Upper lobe of left lung (tissue), 6 donors: ENCODE results near the gene ZBED1. TPM values are rescaled to one million over a fixed set of nuclear protein-coding genes. Genes with fewer than 3 reads are reported as not detected.
"Not testable (repeated sequence)": the region's sequence is repeated elsewhere in the genome, so short reads cannot be mapped to it uniquely, and the experiment has no call there.

ENCODE experiments used
- ATAC-seq, 2 donors: fragments of 200-7000 bp; cut with Tn5 transposase; one replicate each; pipeline ENCODE4 v1.9.1; 2022; ENCODE audit warnings: mild to moderate bottlenecking in 2 of 2, moderate library complexity in 2 of 2; ENCODE audit not compliant: low FRiP score in 2 of 2
- DNase-seq, 2 donors: peaks; one replicate each; pipeline ENCODE4 v3.0.0-alpha.2; 2019 to 2020
- H3K27ac ChIP-seq, 4 donors: fragments of 200-600 bp; sonication (generic); one replicate each; pipeline ENCODE4 v1.5.1; 2016 to 2019
- H3K27me3 ChIP-seq, 4 donors: fragments of 200-600 bp; sonication (generic); one replicate each; pipeline ENCODE4 v1.5.1; 2017 to 2019
- H3K36me3 ChIP-seq, 4 donors: fragments of 200-600 bp; sonication (generic); one replicate each; pipeline ENCODE4 v1.5.1; 2016 to 2019
- H3K4me1 ChIP-seq, 4 donors: fragments of 200-600 bp; sonication (generic); one replicate each; pipeline ENCODE4 v1.5.1; 2018 to 2019
- H3K4me3 ChIP-seq, 4 donors: fragments of 200-600 bp; sonication (generic); one replicate each; pipeline ENCODE4 v1.5.1; 2017 to 2019; ENCODE audit warnings: mild to moderate bottlenecking in 2 of 4, moderate library complexity in 1 of 4
- H3K9me3 ChIP-seq, 4 donors: fragments of 200-600 bp; sonication (generic); one replicate each; pipeline ENCODE4 v1.5.1; 2018 to 2019
- EP300 ChIP-seq, 4 donors: sonication (generic); formaldehyde crosslinking; IDR thresholded peaks; one replicate each; pipeline ENCODE4 v1.5.1; 2017; ENCODE audit warnings: antibody characterized with exemption in 4 of 4, control low read depth in 2 of 4
- POLR2A ChIP-seq, 4 donors: fragments of 450-650 bp; IDR thresholded peaks; one replicate each; pipeline ENCODE4 v1.5.1; 2016 to 2017; ENCODE audit warnings: antibody characterized with exemption in 4 of 4, mild to moderate bottlenecking in 2 of 4
- POLR2AphosphoS5 ChIP-seq, 2 donors: sonication (generic); formaldehyde crosslinking; IDR thresholded peaks; one replicate each; pipeline ENCODE4 v1.5.1; 2017; ENCODE audit warnings: antibody characterized with exemption in 2 of 2
- WGBS, 2 donors: methylation state at CpG; one replicate each; pipeline ENCODE4 v1.1.5; 2017 to 2018; 5-methylcytosine and 5-hydroxymethylcytosine counted together
- total RNA-seq, 6 donors: library from RNA; depleted of rRNA in 4 of 6; stranded (reverse); fragments of >200 nt in 4 of 6; gene quantifications; one replicate each; pipeline versions ENCODE4 v1.1.0 to v1.2.1, GENCODE V29; 2016 to 2021
- TF ChIP-seq, protein P1 (sequence below), 6 experiments: fragments of 450-650 bp in 4 of 6; fragments of 200-600 bp in 2 of 6; sonication (generic) in 2 of 6; IDR thresholded peaks; one replicate each; pipeline ENCODE4 v1.5.1; 2016 to 2019; ENCODE audit warnings: antibody characterized with exemption in 6 of 6
- donor health status: DM: no; HTN: no; CAD: no; lungs with moderate emphysema.
- donor health status: DM: no; HTN: yes; CAD: no; lungs with severe emphysema.

The ZBED1 gene
- total RNA-seq, 6 donors from 2014 or later: 33.2 to 48.7 (median 41.6) TPM

- no peak for ATAC-seq
- H3K4me3 ChIP-seq: no peak overlapping the region
These were observed 36.7 kb downstream of the ZBED1 start for GRCh38 chrX:2463973-2464676.

GRCh38 chrX:2463481-2463880, 37.3 kb downstream of the ZBED1 start:
- H3K27ac ChIP-seq, H3K9me3 ChIP-seq, H3K27me3 ChIP-seq, H3K4me3 ChIP-seq, H3K4me1 ChIP-seq, H3K36me3 ChIP-seq, DNase-seq, ATAC-seq: not testable (repeated sequence)
- WGBS, 2 donors: 80 to 81% methylated on average over 9 to 10 of the region's 10 CpGs

More at GRCh38 chrX:2463973-2464676, 36.7 kb downstream of the ZBED1 start:
- Histone ChIP-seq H3K9me3 (no peaks in the 10 kb centered on the region), H3K27ac (no peak overlapping the region), H3K36me3 (no peaks in the 10 kb centered on the region), H3K4me1 (no peaks in the 10 kb centered on the region), H3K27me3 (no peaks in the 10 kb centered on the region)
- TF ChIP-seq POLR2A (IDR thresholded peaks at IDR 0.05) (no peak), POLR2AphosphoS5 (IDR thresholded peaks at IDR 0.05) (no peak), EP300 (IDR thresholded peaks at IDR 0.05) (no peak)
- WGBS, 2 donors: 85 to 87% methylated on average over 26 to 31 of the region's 31 CpGs
- DNase-seq: no peak

GRCh38 chrX:2462780-2463179, 38.0 kb downstream of the ZBED1 start:
- Histone ChIP-seq H3K4me3 (no peak overlapping the region), H3K27ac (no peak overlapping the region), H3K27me3 (no peaks in the 10 kb centered on the region), H3K36me3 (no peaks in the 10 kb centered on the region), H3K4me1 (no peaks in the 10 kb centered on the region), H3K9me3 (no peaks in the 10 kb centered on the region)
- DNase-seq: no peak
- 98 to 100% methylated on average over 3 of the region's 3 CpGs for WGBS, 2 donors
- ATAC-seq: no peak
- TF ChIP-seq POLR2AphosphoS5 (IDR thresholded peaks at IDR 0.05): no peak
- no peak for TF ChIP-seq POLR2A (IDR thresholded peaks at IDR 0.05)
- TF ChIP-seq, protein P1, sequence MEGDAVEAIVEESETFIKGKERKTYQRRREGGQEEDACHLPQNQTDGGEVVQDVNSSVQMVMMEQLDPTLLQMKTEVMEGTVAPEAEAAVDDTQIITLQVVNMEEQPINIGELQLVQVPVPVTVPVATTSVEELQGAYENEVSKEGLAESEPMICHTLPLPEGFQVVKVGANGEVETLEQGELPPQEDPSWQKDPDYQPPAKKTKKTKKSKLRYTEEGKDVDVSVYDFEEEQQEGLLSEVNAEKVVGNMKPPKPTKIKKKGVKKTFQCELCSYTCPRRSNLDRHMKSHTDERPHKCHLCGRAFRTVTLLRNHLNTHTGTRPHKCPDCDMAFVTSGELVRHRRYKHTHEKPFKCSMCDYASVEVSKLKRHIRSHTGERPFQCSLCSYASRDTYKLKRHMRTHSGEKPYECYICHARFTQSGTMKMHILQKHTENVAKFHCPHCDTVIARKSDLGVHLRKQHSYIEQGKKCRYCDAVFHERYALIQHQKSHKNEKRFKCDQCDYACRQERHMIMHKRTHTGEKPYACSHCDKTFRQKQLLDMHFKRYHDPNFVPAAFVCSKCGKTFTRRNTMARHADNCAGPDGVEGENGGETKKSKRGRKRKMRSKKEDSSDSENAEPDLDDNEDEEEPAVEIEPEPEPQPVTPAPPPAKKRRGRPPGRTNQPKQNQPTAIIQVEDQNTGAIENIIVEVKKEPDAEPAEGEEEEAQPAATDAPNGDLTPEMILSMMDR (IDR thresholded peaks at IDR 0.05): no peak
- TF ChIP-seq EP300 (IDR thresholded peaks at IDR 0.05): no peak

DNA sequence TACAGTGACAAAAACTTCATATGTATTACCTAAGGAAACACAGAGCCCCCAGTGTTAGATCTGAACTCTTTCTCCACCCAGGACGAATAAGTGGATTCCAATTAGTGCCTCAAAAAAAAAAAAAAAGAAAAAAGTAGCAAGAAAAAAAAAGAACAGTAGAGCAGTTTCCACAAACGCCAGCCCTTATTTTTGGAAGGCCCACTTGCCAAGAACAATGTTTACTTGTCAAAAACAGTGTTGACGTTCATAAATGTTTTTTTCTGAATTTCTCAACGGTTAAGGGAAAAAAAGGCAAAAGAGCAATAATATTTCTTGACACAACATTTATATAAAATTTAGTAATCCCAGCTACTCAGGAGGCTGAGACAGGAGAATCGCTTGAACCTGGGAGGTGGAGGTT, 38.7 kb downstream of the ZBED1 start:
- no peaks in the 10 kb centered on the region for H3K9me3 ChIP-seq
- ATAC-seq (no peak), DNase-seq (no peak)
- WGBS, 2 donors: 58 to 63% methylated on average over 5 of the region's 5 CpGs
- H3K27me3 ChIP-seq: no peaks in the 10 kb centered on the region
- no peaks in the 10 kb centered on the region for H3K36me3 ChIP-seq
- H3K4me1 ChIP-seq: no peaks in the 10 kb centered on the region
- TF ChIP-seq, protein P1 (IDR thresholded peaks at IDR 0.05): no peak
- TF ChIP-seq POLR2A (IDR thresholded peaks at IDR 0.05) (no peak), EP300 (IDR thresholded peaks at IDR 0.05) (no peak), POLR2AphosphoS5 (IDR thresholded peaks at IDR 0.05) (no peak)
- no peak overlapping the region for H3K4me3 ChIP-seq
- no peak overlapping the region for H3K27ac ChIP-seq

DNA sequence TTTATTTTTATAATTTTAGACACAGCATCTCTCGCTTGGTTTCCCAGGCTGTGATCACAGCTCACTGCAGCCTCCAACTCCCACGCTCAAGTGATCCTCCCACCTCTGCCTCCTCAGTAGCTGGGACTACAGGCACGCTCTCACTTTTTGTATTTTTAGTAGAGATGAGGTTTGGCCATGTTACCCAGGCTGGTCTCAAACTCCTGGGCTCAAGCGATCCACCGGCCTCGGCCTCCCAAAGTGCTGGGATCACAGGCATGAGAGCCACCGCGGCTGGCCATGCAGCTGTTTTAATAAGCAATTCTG, 39.1 kb downstream of the ZBED1 start:
- Histone ChIP-seq H3K36me3 (no peaks in the 10 kb centered on the region), H3K4me1 (no peaks in the 10 kb centered on the region), H3K27me3 (no peaks in the 10 kb centered on the region), H3K4me3 (no peak overlapping the region), H3K27ac (no peak overlapping the region), H3K9me3 (no peaks in the 10 kb centered on the region)
- ATAC-seq (no peak), DNase-seq (no peak)
- TF ChIP-seq POLR2AphosphoS5 (IDR thresholded peaks at IDR 0.05) (no peak), POLR2A (IDR thresholded peaks at IDR 0.05) (no peak), EP300 (IDR thresholded peaks at IDR 0.05) (no peak)
- TF ChIP-seq, protein P1 (IDR thresholded peaks at IDR 0.05): no peak
- 84 to 98% methylated on average over 8 of the region's 8 CpGs for WGBS, 2 donors

- H3K9me3 ChIP-seq, H3K27ac ChIP-seq, H3K36me3 ChIP-seq, DNase-seq, H3K4me3 ChIP-seq, ATAC-seq, H3K4me1 ChIP-seq, H3K27me3 ChIP-seq: not testable (repeated sequence)
- 79 to 89% methylated on average over 16 to 17 of the region's 17 CpGs for WGBS, 2 donors
These were observed 39.7 kb downstream of the ZBED1 start for GRCh38 chrX:2460821-2461710.

GRCh38 chrX:2460048-2460447, 40.7 kb downstream of the ZBED1 start:
- not testable (repeated sequence) for H3K27ac ChIP-seq, H3K36me3 ChIP-seq, H3K27me3 ChIP-seq, H3K9me3 ChIP-seq, H3K4me1 ChIP-seq, H3K4me3 ChIP-seq, DNase-seq, ATAC-seq
- 91% methylated on average over 10 of the region's 10 CpGs for WGBS, 2 donors
